Measurements from ENCODE around the gene HCLS1. TPM values are rescaled to one million over a fixed set of nuclear protein-coding genes. Genes with fewer than 3 reads are reported as not detected.
"Not testable (repeated sequence)": the region's sequence is repeated elsewhere in the genome, so short reads cannot be mapped to it uniquely, and the experiment has no call there.

HCLS1 gene
- total and polyA plus RNA-seq, 12 donors = 4.5 to 101 (median 51.4) TPM

DNA sequence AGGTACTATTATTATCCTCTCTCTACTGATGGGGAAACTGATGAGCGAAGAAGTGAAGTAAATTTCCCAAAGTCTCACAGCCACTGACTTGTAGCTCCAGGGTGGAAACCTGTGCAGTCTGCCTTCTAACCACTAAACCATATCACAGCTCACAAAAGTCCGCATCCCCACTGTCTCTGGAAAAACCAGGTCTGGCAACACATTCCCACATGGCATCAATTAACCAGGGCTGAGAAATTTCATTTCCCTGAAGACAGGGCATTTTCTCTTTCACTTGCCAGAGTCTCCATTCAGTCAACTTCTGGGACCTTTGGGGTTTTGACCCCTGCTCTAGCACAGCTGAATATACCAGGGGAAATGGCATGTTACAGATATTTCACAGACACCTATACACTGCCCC lies 41.0 kb downstream of the HCLS1 start:
- intact Hi-C loops (cut with DNase I) = no loop called here
- Histone ChIP-seq H3K27me3 (no peaks in the 10 kb centered on the region), H3K27ac (no peak overlapping the region), H3K4me3 (no peak overlapping the region), H3K4me1 (replicated peaks in 1 of 2) (no peaks in the 10 kb centered on the region), H3K9me3 (replicated peaks in 1 of 3) (no peaks in the 10 kb centered on the region), H3K36me3 (replicated peaks in 1 of 2) (no peaks in the 10 kb centered on the region)
- TF ChIP-seq, protein P1, sequence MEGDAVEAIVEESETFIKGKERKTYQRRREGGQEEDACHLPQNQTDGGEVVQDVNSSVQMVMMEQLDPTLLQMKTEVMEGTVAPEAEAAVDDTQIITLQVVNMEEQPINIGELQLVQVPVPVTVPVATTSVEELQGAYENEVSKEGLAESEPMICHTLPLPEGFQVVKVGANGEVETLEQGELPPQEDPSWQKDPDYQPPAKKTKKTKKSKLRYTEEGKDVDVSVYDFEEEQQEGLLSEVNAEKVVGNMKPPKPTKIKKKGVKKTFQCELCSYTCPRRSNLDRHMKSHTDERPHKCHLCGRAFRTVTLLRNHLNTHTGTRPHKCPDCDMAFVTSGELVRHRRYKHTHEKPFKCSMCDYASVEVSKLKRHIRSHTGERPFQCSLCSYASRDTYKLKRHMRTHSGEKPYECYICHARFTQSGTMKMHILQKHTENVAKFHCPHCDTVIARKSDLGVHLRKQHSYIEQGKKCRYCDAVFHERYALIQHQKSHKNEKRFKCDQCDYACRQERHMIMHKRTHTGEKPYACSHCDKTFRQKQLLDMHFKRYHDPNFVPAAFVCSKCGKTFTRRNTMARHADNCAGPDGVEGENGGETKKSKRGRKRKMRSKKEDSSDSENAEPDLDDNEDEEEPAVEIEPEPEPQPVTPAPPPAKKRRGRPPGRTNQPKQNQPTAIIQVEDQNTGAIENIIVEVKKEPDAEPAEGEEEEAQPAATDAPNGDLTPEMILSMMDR (IDR thresholded peaks at IDR 0.05) = no peak
- no peak for TF ChIP-seq POLR2A (IDR thresholded peaks at IDR 0.05)
- WGBS, 4 donors = 95 to 100% (median 96%) methylated on average over 2 of the region's 2 CpGs
- no peak for DNase-seq

DNA sequence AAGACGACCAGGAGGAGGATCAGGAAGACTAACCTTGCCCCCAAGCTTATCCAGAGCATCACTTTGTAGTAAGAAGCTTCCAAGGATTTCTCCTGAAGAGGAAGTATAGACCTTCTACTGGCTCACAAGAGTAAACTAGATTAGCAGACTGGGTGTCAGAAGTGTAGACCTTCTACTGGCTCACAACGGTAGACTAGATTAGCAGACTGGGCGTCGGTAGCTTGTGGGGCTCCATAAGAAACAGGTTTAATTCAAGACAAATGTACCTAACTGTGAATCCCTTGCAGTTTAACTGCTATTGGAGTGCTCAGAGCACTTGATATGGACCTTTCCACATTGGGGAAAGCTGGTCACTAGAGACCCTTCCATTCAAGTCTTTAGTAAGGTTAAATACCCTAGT lies 54.6 kb downstream of the HCLS1 start:
- Histone ChIP-seq H3K27ac (no peak overlapping the region), H3K27me3 (no peaks in the 10 kb centered on the region), H3K4me3 (no peak overlapping the region), H3K9me3 (replicated peaks in 1 of 3) (no peaks in the 10 kb centered on the region), H3K36me3 (replicated peaks in 1 of 2) (no peaks in the 10 kb centered on the region), H3K4me1 (replicated peaks in 1 of 2) (peaks cover 5 to 32% of the 10 kb centered on the region in 2 donors)
- 83 to 95% (median 88%) methylated on average over 4 of the region's 4 CpGs for WGBS, 4 donors
- no peak for DNase-seq
- TF ChIP-seq, protein P1 (IDR thresholded peaks at IDR 0.05) = no peak
- TF ChIP-seq POLR2A (IDR thresholded peaks at IDR 0.05) = no peak
- intact Hi-C loops (cut with DNase I) = no loop called here

DNA sequence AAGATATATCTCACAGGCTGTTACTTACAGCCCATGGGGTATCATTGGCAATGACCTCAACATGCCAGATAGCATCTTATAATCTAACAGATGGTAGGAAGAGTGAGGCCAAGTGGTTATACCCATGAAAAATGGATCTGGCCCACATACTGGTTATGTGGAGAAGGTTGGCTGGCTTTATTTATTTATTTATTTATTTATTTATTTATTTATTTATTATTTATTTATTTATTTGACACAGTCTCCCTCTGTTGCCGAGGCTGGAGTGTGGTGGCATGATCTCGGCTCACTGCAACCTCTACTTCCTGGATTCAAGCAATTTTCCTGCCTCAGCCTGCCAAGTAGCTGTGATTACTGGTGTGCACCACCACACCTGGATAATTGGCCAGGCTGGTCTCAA lies 55.9 kb downstream of the HCLS1 start:
- TF ChIP-seq, protein P1 (IDR thresholded peaks at IDR 0.05) = no peak
- TF ChIP-seq POLR2A (IDR thresholded peaks at IDR 0.05) = no peak
- Histone ChIP-seq H3K36me3 (replicated peaks in 1 of 2) (no peaks in the 10 kb centered on the region), H3K27me3 (no peaks in the 10 kb centered on the region), H3K27ac (no peak overlapping the region), H3K9me3 (replicated peaks in 1 of 3) (no peaks in the 10 kb centered on the region), H3K4me1 (replicated peaks in 1 of 2) (peaks cover 7 to 24% of the 10 kb centered on the region in 2 donors), H3K4me3 (no peak overlapping the region)
- intact Hi-C loops (cut with DNase I) = no loop called here
- DNase-seq = no peak
- WGBS, 4 donors = 89 to 100% (median 95%) methylated on average over 2 of the region's 2 CpGs

DNA sequence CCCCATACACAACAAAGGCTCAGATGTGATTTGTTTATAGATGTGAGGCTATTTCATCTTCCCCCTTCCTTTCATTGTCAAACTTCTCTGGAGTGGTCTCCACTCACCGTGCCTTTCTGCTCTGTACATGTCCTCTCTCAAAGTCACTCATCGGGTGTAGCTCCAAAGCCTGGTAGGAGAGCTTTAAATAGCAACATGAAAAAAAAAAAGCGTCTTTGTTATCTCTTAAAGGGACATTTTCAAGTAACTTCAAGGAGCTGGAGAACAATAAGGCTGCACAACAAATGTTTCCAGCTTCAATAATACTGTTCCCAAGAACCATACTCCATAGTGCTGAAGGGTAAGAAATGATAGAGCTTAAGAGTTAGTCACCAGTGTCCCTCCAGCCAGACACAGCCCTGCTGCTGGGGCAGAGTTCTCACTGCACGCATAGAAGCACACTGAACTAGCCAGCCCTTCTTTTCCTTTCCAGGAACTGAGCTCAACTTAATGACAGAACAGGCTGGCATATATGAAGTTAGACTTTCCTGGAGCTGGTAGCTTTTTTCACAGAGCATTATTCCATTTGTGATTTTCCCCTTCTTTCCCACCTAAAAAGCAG lies 59.4 kb downstream of the HCLS1 start:
- Histone ChIP-seq H3K27me3 (no peaks in the 10 kb centered on the region), H3K9me3 (replicated peaks in 1 of 3) (no peaks in the 10 kb centered on the region), H3K36me3 (replicated peaks in 1 of 2) (no peaks in the 10 kb centered on the region), H3K27ac (peak overlapping the region in 1 of 5 donors; percentile 21), H3K4me1 (replicated peaks in 1 of 2) (peaks cover 7 to 15% of the 10 kb centered on the region in 2 donors), H3K4me3 (no peak overlapping the region)
- TF ChIP-seq POLR2A (IDR thresholded peaks at IDR 0.05) = no peak
- TF ChIP-seq, protein P1 (IDR thresholded peaks at IDR 0.05) = no peak
- intact Hi-C loops (cut with DNase I) = no loop called here
- 17 to 26% (median 21%) methylated on average over 4 of the region's 4 CpGs for WGBS, 4 donors
- peak in 2 of 7 donors; percentile 14 to 19 for DNase-seq

DNA sequence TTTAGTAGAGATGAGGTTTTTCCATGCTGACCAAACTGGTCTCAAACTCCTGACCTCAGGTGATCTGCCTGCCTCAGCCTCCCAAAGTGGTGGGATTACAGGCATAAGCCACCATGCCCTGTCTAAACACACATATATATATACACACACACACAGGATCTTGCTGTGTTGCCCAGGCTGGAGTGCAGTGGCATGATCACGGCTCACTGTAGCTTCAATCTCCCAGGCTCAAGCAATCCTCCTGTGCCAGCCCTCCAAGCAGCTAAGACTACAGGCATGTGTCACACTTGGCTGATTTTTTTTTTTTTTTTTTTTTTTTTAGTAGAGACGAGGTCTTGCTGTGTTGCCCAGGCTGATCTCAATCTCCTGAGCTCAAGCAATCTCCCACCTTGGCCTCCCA lies 60.8 kb downstream of the HCLS1 start:
- H3K4me3 ChIP-seq; H3K36me3 ChIP-seq (replicated peaks in 1 of 2); H3K9me3 ChIP-seq (replicated peaks in 1 of 3); DNase-seq; intact Hi-C loops (cut with DNase I); H3K27me3 ChIP-seq; H3K27ac ChIP-seq: not testable (repeated sequence)
- WGBS, 4 donors = 69 to 81% (median 76%) methylated on average over 2 of the region's 2 CpGs
- peaks cover 7 to 15% of the 10 kb centered on the region in 2 donors for H3K4me1 ChIP-seq (replicated peaks in 1 of 2)

Data from adrenal gland (tissue), 12 donors.